Testis (tissue), 2 donors: ENCODE data around the gene KDM2A.

Source experiments
- CTCF ChIP-seq, 3 experiments: fragments of 450-650 bp in 2 of 3; fragments of 200-600 bp in 1 of 3; sonication (generic) in 1 of 3; IDR thresholded peaks; one replicate each; pipeline ENCODE4 v1.5.1; 2016 to 2019; ENCODE audit warnings: antibody characterized with exemption in 3 of 3, mild to moderate bottlenecking in 2 of 3, moderate library complexity in 1 of 3
- POLR2A ChIP-seq: fragments of 450-650 bp; IDR thresholded peaks from one replicate; pipeline ENCODE4 v1.6.1; 2017; ENCODE audit warnings: antibody characterized with exemption, mild to moderate bottlenecking, moderate library complexity

GRCh38 chr11:67300256-67300755 is 181.2 kb downstream of the KDM2A start:
- TF ChIP-seq CTCF (IDR thresholded peaks at IDR 0.05), result no peak
- no peak for TF ChIP-seq POLR2A
